Calu3 (cell line): Measurements from ENCODE around the gene SCLY. TPM values are rescaled to one million over a fixed set of nuclear protein-coding genes. Genes with fewer than 3 reads are reported as not detected.

Experiments
- BruUV-seq: library from RNA; stranded (reverse); fragments of 400-500 nt; replicated peaks from 2 replicates; lab custom pipeline; 2021; lab: Mats Ljungman, UMichigan
- CTCF ChIA-PET: fragments of 300-600 bp; sonication (Branson Sonifier 250); formaldehyde crosslinking; loops from one replicate; lab custom pipeline; 2022; ENCODE audit warnings: antibody characterized with exemption; lab: Charles Lee
- DNase-seq: peaks from one replicate; pipeline ENCODE4 v3.0.0; 2022
- H3K27ac Mint-ChIP-seq: one replicate; pipeline ENCODE4 v1.8.0; 2022; ENCODE audit warnings: mixed read lengths; ENCODE audit not compliant: unreplicated experiment
- H3K27me3 Mint-ChIP-seq: one replicate; pipeline ENCODE4 v1.8.0; 2022; ENCODE audit warnings: mixed read lengths; ENCODE audit not compliant: unreplicated experiment
- H3K36me3 Mint-ChIP-seq: one replicate; pipeline ENCODE4 v1.8.0; 2022; ENCODE audit warnings: mild to moderate bottlenecking, moderate library complexity, mixed read lengths; ENCODE audit not compliant: insufficient read depth, unreplicated experiment
- H3K4me1 Mint-ChIP-seq: one replicate; pipeline ENCODE4 v1.8.0; 2022; ENCODE audit warnings: mild to moderate bottlenecking, low read depth, mixed read lengths; ENCODE audit not compliant: unreplicated experiment
- H3K4me3 Mint-ChIP-seq: one replicate; pipeline ENCODE4 v1.8.0; 2022; ENCODE audit warnings: mild to moderate bottlenecking, low read depth, moderate library complexity, mixed read lengths; ENCODE audit not compliant: unreplicated experiment
- H3K9me3 Mint-ChIP-seq: one replicate; pipeline ENCODE4 v1.8.0; 2022; ENCODE audit warnings: low read depth, mixed read lengths; ENCODE audit not compliant: unreplicated experiment
- CTCF ChIP-seq: fragments of 200-600 bp; IDR thresholded peaks from one replicate; pipeline ENCODE4 v1.8.0; 2022; ENCODE audit warnings: antibody characterized with exemption; ENCODE audit not compliant: unreplicated experiment
- intact Hi-C: fragments of 100-400 bp; cut with micrococcal nuclease; formaldehyde crosslinking; loops from one replicate; pipeline ENCODE4 v1.10.0; 2022; ENCODE audit not compliant: unreplicated experiment
- total RNA-seq: library from RNA; stranded (reverse); gene quantifications from 2 replicates; pipeline ENCODE4 v1.2.3, GENCODE V29; 2022

The SCLY gene
- total RNA-seq, 1 experiment from 2014 or later: 37.5 TPM

DNA sequence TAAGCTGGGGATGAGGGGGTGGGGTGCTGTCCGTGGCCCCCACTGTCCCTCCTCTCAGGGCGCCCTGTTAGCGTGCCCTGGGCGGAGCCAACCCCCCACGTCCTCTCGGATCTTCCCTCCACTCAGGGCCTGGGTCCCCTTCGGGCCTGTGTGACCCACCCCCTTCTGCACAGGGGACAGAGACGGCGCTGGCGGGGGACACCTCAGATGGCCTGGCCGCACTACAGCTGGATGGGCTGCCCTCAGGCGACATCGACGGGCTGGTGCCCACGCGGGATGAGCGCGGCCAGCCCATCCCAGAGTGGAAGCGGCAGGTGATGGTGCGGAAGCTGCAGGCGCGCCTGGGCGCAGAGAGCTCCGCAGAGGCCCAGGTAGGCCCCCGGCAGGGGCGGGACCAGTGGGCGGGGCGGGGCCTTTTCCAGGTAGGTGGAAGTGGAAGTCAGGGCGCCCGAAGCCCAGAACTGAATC lies 67.8 kb downstream of the SCLY start:
- H3K27me3 Mint-ChIP-seq: peaks cover 2% of the 10 kb centered on the region
- no peaks in the 10 kb centered on the region for H3K36me3 Mint-ChIP-seq
- no peak overlapping the region for H3K27ac Mint-ChIP-seq
- no peak for DNase-seq
- TF ChIP-seq CTCF: no peak
- intact Hi-C loops: no loop called here
- H3K4me1 Mint-ChIP-seq: peaks cover 2% of the 10 kb centered on the region
- no peaks in the 10 kb centered on the region for H3K9me3 Mint-ChIP-seq
- CTCF ChIA-PET: no interaction called here
- no peak overlapping the region for H3K4me3 Mint-ChIP-seq
- no TSS peak for BruUV-seq

DNA sequence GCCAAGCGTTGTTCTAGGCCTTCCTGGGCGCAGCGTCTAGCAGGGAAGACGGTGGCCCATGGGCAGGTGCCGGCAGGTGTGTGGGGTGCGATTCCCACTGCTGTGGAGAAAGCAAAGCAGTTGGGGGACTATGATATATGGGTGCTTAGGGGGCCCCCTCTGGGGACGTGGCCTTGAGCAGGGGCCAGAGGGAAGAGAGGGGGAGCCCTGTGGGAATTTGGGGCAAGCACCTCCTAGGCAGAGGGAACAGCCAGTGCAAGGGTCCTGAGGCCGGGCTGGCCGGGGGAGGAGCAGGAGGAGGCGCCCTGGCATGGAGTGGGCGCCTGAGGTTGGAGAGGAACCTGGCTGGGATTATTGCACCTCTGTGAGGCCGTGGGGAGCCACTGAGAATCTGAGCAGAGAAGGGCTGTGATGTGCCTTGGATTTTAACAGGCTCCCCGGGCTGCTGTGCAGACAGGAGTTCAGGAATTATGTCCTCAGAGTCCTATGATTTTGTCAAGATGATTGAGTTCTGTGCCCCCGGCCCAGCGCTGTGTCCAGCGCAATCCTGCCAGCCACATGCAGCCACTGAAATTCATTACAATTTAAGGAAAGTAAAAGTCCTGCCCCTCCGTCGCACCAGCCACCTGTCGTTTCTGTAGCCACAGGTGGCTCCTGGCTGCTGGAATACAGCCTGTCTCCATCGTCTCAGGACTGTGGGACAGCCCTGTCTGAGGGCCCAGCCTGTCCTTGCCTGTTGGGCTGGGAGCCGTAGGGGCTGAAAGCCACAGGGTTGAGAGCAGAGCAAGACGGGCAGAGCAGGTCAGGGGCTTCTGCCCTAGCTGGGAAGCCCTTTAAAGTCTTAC lies 68.6 kb downstream of the SCLY start:
- Mint-ChIP-seq H3K9me3 (no peaks in the 10 kb centered on the region), H3K4me3 (no peak overlapping the region), H3K36me3 (no peaks in the 10 kb centered on the region), H3K27me3 (peaks cover 7% of the 10 kb centered on the region), H3K27ac (no peak overlapping the region), H3K4me1 (peaks cover 6% of the 10 kb centered on the region)
- CTCF ChIA-PET: no interaction called here
- no TSS peak for BruUV-seq
- TF ChIP-seq CTCF: no peak
- DNase-seq: no peak
- intact Hi-C loops: no loop called here

GRCh38 chr2:238130111-238130695 lies 69.4 kb downstream of the SCLY start:
- no peak for TF ChIP-seq CTCF
- peaks cover 7% of the 10 kb centered on the region for H3K27me3 Mint-ChIP-seq
- no peak overlapping the region for H3K4me3 Mint-ChIP-seq
- DNase-seq: no peak
- H3K4me1 Mint-ChIP-seq: peaks cover 6% of the 10 kb centered on the region
- H3K9me3 Mint-ChIP-seq: no peaks in the 10 kb centered on the region
- CTCF ChIA-PET: no interaction called here
- no TSS peak for BruUV-seq
- H3K36me3 Mint-ChIP-seq: no peaks in the 10 kb centered on the region
- no peak overlapping the region for H3K27ac Mint-ChIP-seq
- intact Hi-C loops: no loop called here

GRCh38 chr2:238130696-238131628 lies 70.2 kb downstream of the SCLY start:
- no peak overlapping the region for H3K27ac Mint-ChIP-seq
- CTCF ChIA-PET: interaction anchor here (0.6 kb wide), 1 partner anchor 17 kb away, joined by 3 read pairs; no protein-coding TSS in a partner anchor
- H3K36me3 Mint-ChIP-seq: no peaks in the 10 kb centered on the region
- H3K4me1 Mint-ChIP-seq: peaks cover 6% of the 10 kb centered on the region
- peaks cover 7% of the 10 kb centered on the region for H3K27me3 Mint-ChIP-seq
- no TSS peak for BruUV-seq
- DNase-seq: no peak
- TF ChIP-seq CTCF: no peak
- no peak overlapping the region for H3K4me3 Mint-ChIP-seq
- H3K9me3 Mint-ChIP-seq: no peaks in the 10 kb centered on the region
- intact Hi-C loops: no loop called here
